PFSK-1 (cell line): ENCODE results near the gene SCCPDH.

Experiments used
- FOXP2 ChIP-seq: optimal IDR thresholded peaks from 2 replicates; pipeline ENCODE3; 2011; ENCODE audit warnings: borderline replicate concordance, control low read depth, inconsistent platforms; ENCODE audit not compliant: insufficient read depth; ENCODE audit errors: extremely low read length, extremely low read depth
- POLR2AphosphoS5 ChIP-seq: IDR thresholded peaks from 2 replicates; pipeline ENCODE4 v1.6.1; 2012; ENCODE audit warnings: low read depth, mild to moderate bottlenecking, control low read depth, low read length, moderate library complexity
- REST ChIP-seq, 2 experiments: IDR thresholded peaks; 2 replicates each; pipeline versions ENCODE4 v1.6.1 to v1.8.0; 2011 to 2012; ENCODE audit warnings: low read depth in 2 of 2, low read length in 2 of 2, control low read depth in 1 of 2, inconsistent platforms in 1 of 2, mild to moderate bottlenecking in 1 of 2, moderate library complexity in 1 of 2; ENCODE audit not compliant: insufficient read depth in 1 of 2
- SIN3A ChIP-seq: IDR thresholded peaks from 2 replicates; pipeline ENCODE4 v1.6.1; 2012; ENCODE audit warnings: mild to moderate bottlenecking, low read length, moderate library complexity, borderline replicate concordance; ENCODE audit not compliant: insufficient read depth
- TAF1 ChIP-seq: IDR thresholded peaks from 2 replicates; pipeline ENCODE4 v1.6.1; 2012; ENCODE audit warnings: low read length, control low read depth, borderline replicate concordance; ENCODE audit not compliant: insufficient read depth

- TF ChIP-seq TAF1 (no peak), POLR2AphosphoS5 (no peak), SIN3A (no peak), FOXP2 (no peak), REST (IDR thresholded peaks at IDR 0.05; ENCODE audit: insufficient read depth in 1 of 2, low read depth in 2 of 2, low read length in 2 of 2) (no peak)
Measured at GRCh38 chr1:246800756-246801155, 76.5 kb downstream of the SCCPDH start.
